PC-3 (cell line): Measurements from ENCODE around the gene RAP2B. TPM values are rescaled to one million over a fixed set of nuclear protein-coding genes. Genes with fewer than 3 reads are reported as not detected.

Experiments
- ATAC-seq: fragments of 200-7000 bp; cut with Tn5 transposase; 2 replicates; pipeline ENCODE4 v1.9.1; 2020; ENCODE audit warnings: mild to moderate bottlenecking, moderate library complexity
- BruUV-seq: library from RNA; stranded (reverse); fragments of 400-500 nt; replicated peaks from 2 replicates; lab custom pipeline; 2021; lab: Mats Ljungman, UMichigan
- CTCF ChIA-PET: fragments of 300-600 bp; sonication (Branson Sonifier 250); formaldehyde crosslinking; loops from one replicate; lab custom pipeline; 2022; ENCODE audit warnings: antibody characterized with exemption; lab: Charles Lee
- POLR2A ChIA-PET: fragments of 300-600 bp; sonication (Branson Sonifier 250); formaldehyde crosslinking; loops from one replicate; lab custom pipeline; 2022; ENCODE audit warnings: antibody characterized with exemption; ENCODE audit not compliant: unreplicated experiment; lab: Charles Lee
- DNase-seq: peaks from one replicate; pipeline ENCODE4 v3.0.0-alpha.2; 2015
- H2AFZ ChIP-seq: fragments of 300-600 bp; sonication (generic); 2 replicates; pipeline ENCODE4 v1.6.0; 2016; ENCODE audit warnings: antibody characterized with exemption, low read length
- H3F3A ChIP-seq: fragments of 300-600 bp; sonication (generic); one replicate; pipeline ENCODE4 v1.6.0; 2017; ENCODE audit warnings: antibody characterized with exemption, low read length, control low read depth, mild to moderate bottlenecking; ENCODE audit not compliant: unreplicated experiment
- H3K27ac ChIP-seq: fragments of 300-600 bp; sonication (generic); 2 replicates; pipeline ENCODE4 v1.5.1; 2016; ENCODE audit warnings: mild to moderate bottlenecking, low read length
- H3K27me3 ChIP-seq: fragments of 300-600 bp; sonication (generic); 2 replicates; pipeline ENCODE4 v1.6.1; 2016; ENCODE audit warnings: low read length, mixed read lengths
- H3K36me3 ChIP-seq: fragments of 300-600 bp; sonication (generic); 2 replicates; pipeline ENCODE4 v1.6.1; 2016; ENCODE audit warnings: low read depth, mixed run types, low read length, mixed read lengths
- H3K4me1 ChIP-seq: fragments of 300-600 bp; sonication (generic); 2 replicates; pipeline ENCODE4 v1.5.1; 2016; ENCODE audit warnings: low read length; ENCODE audit not compliant: insufficient read depth
- H3K4me2 ChIP-seq: fragments of 300-600 bp; sonication (generic); 2 replicates; pipeline ENCODE4 v1.6.0; 2016; ENCODE audit warnings: low read length
- H3K4me3 ChIP-seq: fragments of 300-600 bp; sonication (generic); 2 replicates; pipeline ENCODE4 v1.5.1; 2016; ENCODE audit warnings: mild to moderate bottlenecking, low read length, mixed read lengths
- H3K79me2 ChIP-seq: fragments of 300-600 bp; sonication (generic); 2 replicates; pipeline ENCODE4 v1.6.1; 2017; ENCODE audit warnings: low read length, mixed read lengths
- H3K9ac ChIP-seq: fragments of 300-600 bp; sonication (generic); 2 replicates; pipeline ENCODE4 v1.6.0; 2016; ENCODE audit warnings: mild to moderate bottlenecking, low read length
- H3K9me2 ChIP-seq: fragments of 300-600 bp; sonication (generic); replicated peaks from 2 replicates; pipeline ENCODE4 v1.6.1; 2016; ENCODE audit warnings: mixed run types, low read length, mixed read lengths
- H3K9me3 ChIP-seq: fragments of 300-600 bp; sonication (generic); 2 replicates; pipeline ENCODE4 v1.6.1; 2016; ENCODE audit warnings: low read length, mixed read lengths
- H4K20me1 ChIP-seq: fragments of 300-600 bp; sonication (generic); 2 replicates; pipeline ENCODE4 v1.6.1; 2016; ENCODE audit warnings: low read length, mixed read lengths
- EZH2 ChIP-seq: fragments of 300-600 bp; sonication (generic); IDR thresholded peaks from one replicate; pipeline ENCODE4 v1.6.1; 2017; ENCODE audit warnings: antibody characterized with exemption, mild to moderate bottlenecking, low read length; ENCODE audit not compliant: unreplicated experiment
- EZH2phosphoT487 ChIP-seq: fragments of 300-600 bp; sonication (generic); IDR thresholded peaks from 2 replicates; pipeline ENCODE4 v1.6.1; 2018; ENCODE audit warnings: mild to moderate bottlenecking, antibody characterized with exemption, low read length, borderline replicate concordance
- intact Hi-C: fragments of 100-400 bp; cut with micrococcal nuclease; formaldehyde crosslinking; loops from 2 replicates; pipeline ENCODE4 v1.9.0; 2023
- total RNA-seq: library from RNA; depleted of rRNA; stranded (reverse); fragments of >200 nt; gene quantifications from 2 replicates; pipeline ENCODE4 v1.2.3, GENCODE V29; 2014
- TF ChIP-seq, protein P1 (sequence below): fragments of 300-600 bp; sonication (generic); conservative IDR thresholded peaks from 2 replicates; pipeline ENCODE4 v1.5.1; 2017; ENCODE audit warnings: antibody characterized with exemption, low read depth, mild to moderate bottlenecking, low read length

RAP2B gene
- total RNA-seq, 1 experiment from 2014 or later = 37.8 TPM

DNA sequence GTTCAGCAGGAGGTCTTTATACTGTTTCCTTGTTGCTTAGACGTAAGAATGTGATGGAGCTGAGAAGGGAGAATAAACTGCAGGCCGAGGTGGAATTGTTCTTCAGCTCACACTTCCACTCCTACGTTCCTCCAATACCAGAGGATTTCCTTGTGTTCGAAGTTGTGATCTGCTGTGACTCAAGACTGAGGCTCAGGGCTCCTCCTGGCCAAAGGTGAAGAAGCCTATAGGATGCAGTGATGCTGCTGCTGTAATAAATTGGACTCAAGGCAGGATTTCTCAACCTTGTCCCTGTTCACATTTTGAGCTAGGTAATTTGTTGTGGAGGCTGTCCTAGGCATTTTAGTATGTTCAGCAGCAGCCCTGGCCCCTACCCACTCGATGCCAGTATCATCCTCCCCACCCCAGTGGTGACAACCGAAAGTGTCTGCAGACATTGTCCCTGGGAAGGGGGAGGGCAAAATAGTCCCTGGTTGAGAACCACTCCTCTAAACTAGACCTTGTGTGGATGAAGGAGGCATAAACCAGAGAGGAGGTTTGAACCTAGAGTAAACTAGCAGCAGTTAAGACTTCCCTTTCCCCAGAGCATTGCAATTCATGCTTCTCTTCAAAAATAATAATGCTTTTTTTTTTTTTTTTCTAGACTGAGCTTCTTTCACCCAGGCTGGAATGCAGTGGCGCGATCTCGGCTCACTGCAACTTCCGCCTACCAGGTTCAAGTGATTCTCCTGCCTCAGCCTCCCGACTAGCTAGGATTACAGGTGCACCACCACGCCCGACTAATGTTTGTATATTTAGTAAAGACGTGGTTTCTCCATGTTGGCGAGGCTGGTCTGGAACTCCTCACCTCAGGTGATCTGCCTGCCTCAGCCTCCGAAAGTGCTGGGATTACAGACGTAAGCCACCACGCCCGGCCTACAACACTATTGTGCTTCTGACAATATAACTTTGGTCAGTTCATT is 11.1 kb downstream of the RAP2B start:
- intact Hi-C loops = no loop called here
- Histone ChIP-seq H3K27ac (no peak overlapping the region), H4K20me1 (peaks cover 10% of the 10 kb centered on the region), H3K27me3 (no peaks in the 10 kb centered on the region), H2AFZ (no peak overlapping the region), H3K9me3 (no peaks in the 10 kb centered on the region), H3K79me2 (peaks cover 16% of the 10 kb centered on the region), H3F3A (no peaks in the 10 kb centered on the region), H3K9me2 (no peaks in the 10 kb centered on the region), H3K9ac (no peak overlapping the region), H3K36me3 (peaks cover 6% of the 10 kb centered on the region; the same call in 1 of the 2 replicates), H3K4me2 (no peak overlapping the region), H3K4me1 (peaks cover 11% of the 10 kb centered on the region; the same call in 1 of the 2 replicates), H3K4me3 (no peak overlapping the region)
- ATAC-seq = 0 out of 2 replicates have a peak, but pooled peaks have one; percentile 8
- no TSS peak for BruUV-seq
- CTCF ChIA-PET = interaction anchor here (0.5 to 1.0 kb wide), 6 partner anchors 101 to 147 kb away, joined by 3 to 7 read pairs (median 4); no protein-coding TSS in a partner anchor
- POLR2A ChIA-PET = interaction anchor here (0.6 to 0.8 kb wide), 3 partner anchors 12 to 149 kb away, joined by 3 to 31 read pairs (median 3); no protein-coding TSS in a partner anchor
- TF ChIP-seq EZH2phosphoT487 = no peak
- no peak for TF ChIP-seq EZH2
- TF ChIP-seq, protein P1, sequence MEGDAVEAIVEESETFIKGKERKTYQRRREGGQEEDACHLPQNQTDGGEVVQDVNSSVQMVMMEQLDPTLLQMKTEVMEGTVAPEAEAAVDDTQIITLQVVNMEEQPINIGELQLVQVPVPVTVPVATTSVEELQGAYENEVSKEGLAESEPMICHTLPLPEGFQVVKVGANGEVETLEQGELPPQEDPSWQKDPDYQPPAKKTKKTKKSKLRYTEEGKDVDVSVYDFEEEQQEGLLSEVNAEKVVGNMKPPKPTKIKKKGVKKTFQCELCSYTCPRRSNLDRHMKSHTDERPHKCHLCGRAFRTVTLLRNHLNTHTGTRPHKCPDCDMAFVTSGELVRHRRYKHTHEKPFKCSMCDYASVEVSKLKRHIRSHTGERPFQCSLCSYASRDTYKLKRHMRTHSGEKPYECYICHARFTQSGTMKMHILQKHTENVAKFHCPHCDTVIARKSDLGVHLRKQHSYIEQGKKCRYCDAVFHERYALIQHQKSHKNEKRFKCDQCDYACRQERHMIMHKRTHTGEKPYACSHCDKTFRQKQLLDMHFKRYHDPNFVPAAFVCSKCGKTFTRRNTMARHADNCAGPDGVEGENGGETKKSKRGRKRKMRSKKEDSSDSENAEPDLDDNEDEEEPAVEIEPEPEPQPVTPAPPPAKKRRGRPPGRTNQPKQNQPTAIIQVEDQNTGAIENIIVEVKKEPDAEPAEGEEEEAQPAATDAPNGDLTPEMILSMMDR = no peak
- DNase-seq = peak; percentile 14

DNA sequence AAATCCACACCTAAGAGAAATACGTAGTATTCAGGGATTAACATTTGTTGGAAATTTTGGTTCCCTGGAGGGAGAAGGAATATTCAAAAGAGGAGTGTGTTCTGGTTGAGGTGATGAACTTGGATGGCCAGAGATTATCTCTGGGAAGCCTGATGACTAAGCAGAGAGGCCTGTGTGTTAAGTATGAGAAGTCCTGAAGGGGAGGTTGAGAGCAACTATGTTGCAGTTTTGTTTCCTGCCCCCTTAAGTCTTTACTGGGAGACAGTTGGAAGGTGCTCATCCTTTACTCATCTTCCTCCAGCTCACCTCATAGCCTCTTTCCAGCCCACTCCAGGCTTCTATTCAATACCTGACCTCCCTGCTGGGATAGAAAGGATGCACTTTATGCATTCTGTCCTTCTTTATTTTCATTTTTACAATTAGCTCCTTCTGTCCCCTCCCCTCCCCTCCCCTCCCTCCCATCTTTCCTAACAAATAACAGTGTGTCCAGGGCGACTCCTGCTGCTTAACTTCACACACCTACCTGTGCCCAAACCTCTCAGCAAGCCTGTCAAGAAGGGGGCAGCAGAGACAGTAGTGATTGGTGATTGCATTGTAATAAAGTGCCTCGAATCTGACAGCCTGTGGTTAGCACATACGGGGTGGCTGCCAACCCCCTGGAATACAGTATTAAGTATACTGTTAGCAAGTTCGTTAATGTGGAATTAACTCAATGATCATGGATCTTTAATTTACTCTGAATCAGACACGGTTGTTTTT is 11.9 kb downstream of the RAP2B start:
- H3K79me2 ChIP-seq = peaks cover 7% of the 10 kb centered on the region
- ATAC-seq = peak; percentile 67
- no peak overlapping the region for H3K9ac ChIP-seq
- H3K27ac ChIP-seq = no peak overlapping the region
- TF ChIP-seq, protein P1 = peak; percentile 58
- TF ChIP-seq EZH2 = no peak
- no peak for TF ChIP-seq EZH2phosphoT487
- H3K4me3 ChIP-seq = no peak overlapping the region
- DNase-seq = peak; percentile 52
- no peaks in the 10 kb centered on the region for H3K27me3 ChIP-seq
- 0 out of 2 replicates have a peak, but pooled peaks cover 3% of the 10 kb centered on the region for H4K20me1 ChIP-seq
- ChIA-PET CTCF (interaction anchor here (0.5 to 1.0 kb wide), 6 partner anchors 100 to 148 kb away, joined by 3 to 7 read pairs (median 4); no protein-coding TSS in a partner anchor), POLR2A (interaction anchor here (0.6 to 0.8 kb wide), 3 partner anchors 13 to 150 kb away, joined by 3 to 31 read pairs (median 3); no protein-coding TSS in a partner anchor)
- no peaks in the 10 kb centered on the region for H3K9me2 ChIP-seq
- intact Hi-C loops = loop anchor here (1.0 kb wide), 1 partner anchor 131 kb away; no protein-coding TSS in a partner anchor
- no peaks in the 10 kb centered on the region for H3F3A ChIP-seq
- BruUV-seq = no TSS peak
- H3K4me2 ChIP-seq = no peak overlapping the region
- no peaks in the 10 kb centered on the region for H3K9me3 ChIP-seq
- no peaks in the 10 kb centered on the region; the same call in 1 of the 2 replicates for H3K36me3 ChIP-seq
- peaks cover 11% of the 10 kb centered on the region; the same call in 1 of the 2 replicates for H3K4me1 ChIP-seq
- no peak overlapping the region for H2AFZ ChIP-seq
